Choroid plexus epithelial cell (primary cell): ENCODE measurements around the gene SMARCD1.
"Not testable (repeated sequence)": the region's sequence is repeated elsewhere in the genome, so short reads cannot be mapped to it uniquely, and the experiment has no call there.

Experiments used
- DNase-seq: peaks from one replicate; pipeline ENCODE4 v3.0.0-alpha.2; 2010; ENCODE audit warnings: low read depth
- H3K4me3 ChIP-seq: 2 replicates; pipeline ENCODE4 v1.5.1; 2011; ENCODE audit warnings: low read depth, mild to moderate bottlenecking, control low read depth, low read length, moderate library complexity
- TF ChIP-seq, protein P1 (sequence below): conservative IDR thresholded peaks from 2 replicates; pipeline ENCODE4 v1.5.1; 2011; ENCODE audit warnings: low read depth, mild to moderate bottlenecking, control low read depth, inconsistent platforms, low read length, moderate library complexity

Gene SMARCD1

DNA sequence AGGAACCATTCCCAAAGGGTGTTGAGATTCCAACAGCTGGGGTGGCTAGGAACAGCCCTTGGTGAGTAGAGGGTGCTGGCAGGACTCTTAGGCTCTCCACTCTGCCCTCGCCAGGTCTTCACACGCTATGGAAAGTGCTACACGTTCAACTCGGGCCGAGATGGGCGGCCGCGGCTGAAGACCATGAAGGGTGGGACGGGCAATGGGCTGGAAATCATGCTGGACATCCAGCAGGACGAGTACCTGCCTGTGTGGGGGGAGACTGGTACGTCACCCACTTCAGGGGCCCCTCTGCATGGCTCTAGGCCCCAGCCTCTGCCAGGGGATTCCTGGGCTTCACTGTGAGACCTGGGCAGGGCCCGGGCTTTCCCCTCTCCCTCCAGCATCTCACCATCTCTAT is 8.0 kb upstream of the SMARCD1 start:
- no peak overlapping the region for H3K4me3 ChIP-seq
- TF ChIP-seq, protein P1, sequence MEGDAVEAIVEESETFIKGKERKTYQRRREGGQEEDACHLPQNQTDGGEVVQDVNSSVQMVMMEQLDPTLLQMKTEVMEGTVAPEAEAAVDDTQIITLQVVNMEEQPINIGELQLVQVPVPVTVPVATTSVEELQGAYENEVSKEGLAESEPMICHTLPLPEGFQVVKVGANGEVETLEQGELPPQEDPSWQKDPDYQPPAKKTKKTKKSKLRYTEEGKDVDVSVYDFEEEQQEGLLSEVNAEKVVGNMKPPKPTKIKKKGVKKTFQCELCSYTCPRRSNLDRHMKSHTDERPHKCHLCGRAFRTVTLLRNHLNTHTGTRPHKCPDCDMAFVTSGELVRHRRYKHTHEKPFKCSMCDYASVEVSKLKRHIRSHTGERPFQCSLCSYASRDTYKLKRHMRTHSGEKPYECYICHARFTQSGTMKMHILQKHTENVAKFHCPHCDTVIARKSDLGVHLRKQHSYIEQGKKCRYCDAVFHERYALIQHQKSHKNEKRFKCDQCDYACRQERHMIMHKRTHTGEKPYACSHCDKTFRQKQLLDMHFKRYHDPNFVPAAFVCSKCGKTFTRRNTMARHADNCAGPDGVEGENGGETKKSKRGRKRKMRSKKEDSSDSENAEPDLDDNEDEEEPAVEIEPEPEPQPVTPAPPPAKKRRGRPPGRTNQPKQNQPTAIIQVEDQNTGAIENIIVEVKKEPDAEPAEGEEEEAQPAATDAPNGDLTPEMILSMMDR: no peak
- DNase-seq: no peak

DNA sequence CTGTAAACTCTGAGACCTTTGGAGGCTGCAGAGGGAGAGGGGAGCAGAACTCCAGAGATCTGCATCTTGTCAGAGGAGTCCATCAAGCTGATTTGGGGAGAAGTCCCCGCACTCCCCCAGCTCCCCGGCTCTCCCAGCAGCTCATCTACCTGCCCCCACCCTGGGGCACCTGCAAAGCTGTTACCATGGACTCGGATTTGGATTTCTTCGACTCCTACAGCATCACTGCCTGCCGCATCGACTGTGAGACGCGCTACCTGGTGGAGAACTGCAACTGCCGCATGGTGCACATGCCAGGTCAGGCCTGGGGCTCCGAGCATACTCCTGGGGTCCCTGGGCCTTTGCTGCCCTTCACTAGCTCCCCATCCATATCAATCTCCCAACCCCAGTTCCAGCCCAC is 6.9 kb upstream of the SMARCD1 start:
- DNase-seq: no peak

DNA sequence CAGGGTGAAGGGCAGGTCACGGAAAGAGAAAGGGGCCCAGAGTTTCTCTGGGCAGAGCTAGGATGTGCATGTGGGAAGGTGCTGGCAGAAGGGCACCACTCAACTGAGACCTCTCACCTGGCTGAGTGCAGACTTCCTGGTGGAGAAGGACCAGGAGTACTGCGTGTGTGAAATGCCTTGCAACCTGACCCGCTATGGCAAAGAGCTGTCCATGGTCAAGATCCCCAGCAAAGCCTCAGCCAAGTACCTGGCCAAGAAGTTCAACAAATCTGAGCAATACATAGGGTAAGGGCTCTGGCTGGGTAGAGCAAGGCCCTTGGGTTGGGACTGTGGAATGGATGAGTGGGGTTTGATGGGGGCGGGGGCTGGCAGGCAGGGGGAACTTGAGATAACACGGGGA is 5.4 kb upstream of the SMARCD1 start:
- DNase-seq: no peak
- H3K4me3 ChIP-seq: no peak overlapping the region
- TF ChIP-seq, protein P1: no peak

More for the DNA sequence above, 6.9 kb upstream of the SMARCD1 start:
- TF ChIP-seq, protein P1: no peak
- no peak overlapping the region for H3K4me3 ChIP-seq

DNA sequence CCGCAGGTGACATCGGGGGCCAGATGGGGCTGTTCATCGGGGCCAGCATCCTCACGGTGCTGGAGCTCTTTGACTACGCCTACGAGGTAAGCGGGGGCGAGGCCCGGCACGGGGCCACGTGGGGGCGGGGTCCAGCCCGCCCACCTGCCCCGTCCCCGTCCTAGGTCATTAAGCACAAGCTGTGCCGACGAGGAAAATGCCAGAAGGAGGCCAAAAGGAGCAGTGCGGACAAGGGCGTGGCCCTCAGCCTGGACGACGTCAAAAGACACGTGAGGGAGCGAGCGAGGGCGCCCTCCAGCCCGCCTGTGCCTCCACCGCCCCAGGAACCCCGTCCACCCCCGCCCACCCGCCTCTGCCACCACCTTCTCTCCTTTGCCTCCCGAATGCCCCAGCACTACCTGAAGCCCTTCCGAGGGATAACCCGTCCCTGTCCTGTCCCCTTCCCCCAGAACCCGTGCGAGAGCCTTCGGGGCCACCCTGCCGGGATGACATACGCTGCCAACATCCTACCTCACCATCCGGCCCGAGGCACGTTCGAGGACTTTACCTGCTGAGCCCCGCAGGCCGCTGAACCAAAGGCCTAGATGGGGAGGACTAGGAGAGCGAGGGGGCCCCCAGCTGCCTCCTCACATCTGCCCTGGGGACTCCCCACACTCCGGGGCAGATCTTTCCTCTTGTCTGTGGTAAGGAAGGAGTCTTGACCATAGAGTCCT is 3.9 kb upstream of the SMARCD1 start:
- TF ChIP-seq, protein P1: no peak
- DNase-seq: no peak
- no peak overlapping the region for H3K4me3 ChIP-seq

- TF ChIP-seq, protein P1: no peak
- no peak for DNase-seq
- H3K4me3 ChIP-seq: no peak overlapping the region
These were observed 2.5 kb upstream of the SMARCD1 start for GRCh38 chr12:50082644-50083043.

DNA sequence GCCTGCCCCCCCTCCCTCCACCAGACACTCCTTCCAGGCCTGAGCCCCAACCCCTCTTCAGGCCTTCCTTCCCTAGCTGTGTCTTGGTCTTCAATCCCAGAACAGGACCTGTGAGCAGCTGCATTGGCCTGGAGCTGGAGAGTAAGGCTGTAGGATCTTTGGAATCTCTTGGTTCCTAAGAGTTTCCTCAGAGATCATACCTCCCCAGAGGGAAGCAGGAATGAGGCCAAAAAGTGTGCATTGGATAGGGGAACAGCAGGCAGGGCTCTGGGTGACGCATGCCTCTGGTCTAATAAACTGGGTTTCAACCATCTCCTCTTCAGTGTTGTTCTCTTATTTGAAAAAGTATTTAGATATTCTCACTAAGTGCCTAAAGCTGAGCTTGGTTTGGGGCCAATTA is 1.8 kb upstream of the SMARCD1 start:
- no peak overlapping the region for H3K4me3 ChIP-seq
- no peak for DNase-seq
- TF ChIP-seq, protein P1: no peak

GRCh38 chr12:50084409-50084774 is 750 bp upstream of the SMARCD1 start:
- not testable (repeated sequence) for DNase-seq
- peak overlapping the region; percentile 69 for H3K4me3 ChIP-seq
